C4-2B (cell line): ENCODE measurements around the gene CDKAL1.
"Not testable (repeated sequence)": the region's sequence is repeated elsewhere in the genome, so short reads cannot be mapped to it uniquely, and the experiment has no call there.

Experiments used
- H3K27ac ChIP-seq: fragments of 450-650 bp; 2 replicates; pipeline ENCODE4 v1.5.1; 2017
- CTCF ChIP-seq: fragments of 450-650 bp; conservative IDR thresholded peaks from 2 replicates; pipeline ENCODE4 v1.5.1; 2017; ENCODE audit warnings: mild to moderate bottlenecking
- ZFX ChIP-seq: fragments of 450-650 bp; IDR thresholded peaks from 2 replicates; pipeline ENCODE4 v1.6.1; 2017

The CDKAL1 gene

GRCh38 chr6:20724443-20725190 is 190.4 kb downstream of the CDKAL1 start:
- no peak for TF ChIP-seq CTCF
- no peak for TF ChIP-seq ZFX
- H3K27ac ChIP-seq = no peak overlapping the region

GRCh38 chr6:20725235-20725634 is 191.0 kb downstream of the CDKAL1 start:
- H3K27ac ChIP-seq = not testable (repeated sequence)

GRCh38 chr6:20729086-20729485 is 194.8 kb downstream of the CDKAL1 start:
- no peak overlapping the region for H3K27ac ChIP-seq
- TF ChIP-seq CTCF = no peak
- TF ChIP-seq ZFX = no peak

GRCh38 chr6:20732362-20732761 is 198.1 kb downstream of the CDKAL1 start:
- not testable (repeated sequence) for H3K27ac ChIP-seq

- no peak overlapping the region for H3K27ac ChIP-seq
- TF ChIP-seq CTCF = no peak
- no peak for TF ChIP-seq ZFX
Measured at GRCh38 chr6:20732896-20733295, 198.6 kb downstream of the CDKAL1 start.

GRCh38 chr6:20737912-20738311 is 203.7 kb downstream of the CDKAL1 start:
- H3K27ac ChIP-seq = no peak overlapping the region

GRCh38 chr6:20740088-20740487 is 205.8 kb downstream of the CDKAL1 start:
- H3K27ac ChIP-seq = no peak overlapping the region
- TF ChIP-seq CTCF (no peak), ZFX (no peak)

More at GRCh38 chr6:20737912-20738311, 203.7 kb downstream of the CDKAL1 start:
- TF ChIP-seq CTCF (no peak), ZFX (no peak)

- H3K27ac ChIP-seq = no peak overlapping the region
- no peak for TF ChIP-seq ZFX
- TF ChIP-seq CTCF = no peak
Measured at GRCh38 chr6:20740727-20741126, 206.5 kb downstream of the CDKAL1 start.
